T-helper 2 cell treated with Interferon-gamma antibody and Interleukin-4, amounts not matched to agents 100 ng/mL and 5 ng/mL, for 36 hours (primary cell): ENCODE results near the gene CYTH1. TPM values are rescaled to one million over a fixed set of nuclear protein-coding genes. Genes with fewer than 3 reads are reported as not detected.

ENCODE experiments used
- intact Hi-C: fragments of 100-400 bp; cut with micrococcal nuclease; formaldehyde crosslinking; loops from one replicate; pipeline ENCODE4 v1.15.1; 2023
- total RNA-seq: library from RNA; stranded (reverse); gene quantifications from 2 replicates; pipeline ENCODE4 v1.2.3, GENCODE V29; 2022

Gene CYTH1
- total RNA-seq, 1 donor from 2014 or later: 182 TPM

- intact Hi-C loops: loop anchor here (5.0 kb wide), 1 partner anchor 292 kb away; no protein-coding TSS in a partner anchor
Observed at GRCh38 chr17:78789149-78789662, 7.1 kb upstream of the CYTH1 start.

- intact Hi-C loops: loop anchor here (5.0 kb wide), 1 partner anchor 291 kb away; no protein-coding TSS in a partner anchor
Observed at GRCh38 chr17:78788451-78788850, 6.4 kb upstream of the CYTH1 start.

- intact Hi-C loops: loop anchor here (5.0 kb wide), 1 partner anchor 290 kb away; no protein-coding TSS in a partner anchor
Observed at GRCh38 chr17:78787444-78787843, 5.4 kb upstream of the CYTH1 start.

GRCh38 chr17:78785663-78786057, 3.6 kb upstream of the CYTH1 start:
- intact Hi-C loops: loop anchor here (5.0 kb wide), 1 partner anchor 288 kb away; no protein-coding TSS in a partner anchor

- intact Hi-C loops: loop anchor here (5.0 kb wide), 1 partner anchor 288 kb away; no protein-coding TSS in a partner anchor
Observed at GRCh38 chr17:78785011-78785662, 3.1 kb upstream of the CYTH1 start.

- intact Hi-C loops: loop anchor here (5.0 kb wide), 1 partner anchor 427 kb away; no protein-coding TSS in a partner anchor
Observed at GRCh38 chr17:78784352-78784751, 2.3 kb upstream of the CYTH1 start.

GRCh38 chr17:78783711-78784324, 1.7 kb upstream of the CYTH1 start:
- intact Hi-C loops: loop anchor here (5.0 kb wide), 1 partner anchor 427 kb away; no protein-coding TSS in a partner anchor

- intact Hi-C loops: loop anchor here (5.0 kb wide), 1 partner anchor 424 kb away; no protein-coding TSS in a partner anchor
Observed at GRCh38 chr17:78781104-78781892, 775 bp downstream of the CYTH1 start.

GRCh38 chr17:78780335-78780734, 1.7 kb downstream of the CYTH1 start:
- intact Hi-C loops: loop anchor here (5.0 kb wide), 1 partner anchor 423 kb away; no protein-coding TSS in a partner anchor

DNA sequence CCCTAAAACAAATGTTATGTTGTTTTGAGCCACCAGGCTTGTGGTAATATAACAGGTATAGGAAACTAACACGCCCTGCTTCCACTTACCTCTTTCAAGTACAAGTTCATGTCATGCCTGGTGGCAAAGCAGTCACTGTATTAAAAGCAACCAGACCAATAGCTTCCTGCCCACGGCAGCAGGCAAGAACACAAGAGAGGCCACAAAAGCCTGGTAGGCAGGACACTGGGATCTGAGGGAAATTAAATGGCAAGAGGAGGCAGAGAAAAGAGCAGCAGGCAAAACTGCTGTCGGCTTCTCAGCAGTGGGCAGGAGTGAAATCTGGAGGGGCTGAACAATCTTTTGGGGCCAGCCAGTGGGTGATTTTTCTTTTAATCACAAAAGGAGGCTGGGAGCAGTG, 2.2 kb downstream of the CYTH1 start:
- intact Hi-C loops: loop anchor here (2.0 to 5.0 kb wide), 3 partner anchors 39 to 423 kb away; no protein-coding TSS in a partner anchor

DNA sequence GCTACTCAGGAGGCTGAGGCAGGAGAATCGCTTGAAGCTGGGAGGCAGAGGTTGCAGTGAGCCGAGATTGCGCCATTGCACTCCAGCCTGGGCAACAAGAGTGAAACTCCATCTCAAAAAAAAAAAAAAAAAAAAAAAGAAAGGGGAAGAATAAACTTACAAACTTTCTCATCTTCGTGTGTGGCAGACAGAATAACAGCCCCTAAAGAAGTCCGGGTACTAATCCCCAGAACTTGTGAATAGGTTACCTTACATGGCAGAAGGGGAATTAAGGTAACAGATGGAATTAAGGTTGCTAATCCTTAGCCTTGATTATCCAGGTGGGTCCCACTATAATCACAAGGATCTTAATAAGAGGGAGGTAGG, 2.8 kb downstream of the CYTH1 start:
- intact Hi-C loops: loop anchor here (2.0 to 5.0 kb wide), 2 partner anchors 40 to 42 kb away; no protein-coding TSS in a partner anchor

- intact Hi-C loops: loop anchor here (2.0 to 5.0 kb wide), 2 partner anchors 41 kb away; no protein-coding TSS in a partner anchor
Observed at GRCh38 chr17:78777881-78778280, 4.2 kb downstream of the CYTH1 start.

DNA sequence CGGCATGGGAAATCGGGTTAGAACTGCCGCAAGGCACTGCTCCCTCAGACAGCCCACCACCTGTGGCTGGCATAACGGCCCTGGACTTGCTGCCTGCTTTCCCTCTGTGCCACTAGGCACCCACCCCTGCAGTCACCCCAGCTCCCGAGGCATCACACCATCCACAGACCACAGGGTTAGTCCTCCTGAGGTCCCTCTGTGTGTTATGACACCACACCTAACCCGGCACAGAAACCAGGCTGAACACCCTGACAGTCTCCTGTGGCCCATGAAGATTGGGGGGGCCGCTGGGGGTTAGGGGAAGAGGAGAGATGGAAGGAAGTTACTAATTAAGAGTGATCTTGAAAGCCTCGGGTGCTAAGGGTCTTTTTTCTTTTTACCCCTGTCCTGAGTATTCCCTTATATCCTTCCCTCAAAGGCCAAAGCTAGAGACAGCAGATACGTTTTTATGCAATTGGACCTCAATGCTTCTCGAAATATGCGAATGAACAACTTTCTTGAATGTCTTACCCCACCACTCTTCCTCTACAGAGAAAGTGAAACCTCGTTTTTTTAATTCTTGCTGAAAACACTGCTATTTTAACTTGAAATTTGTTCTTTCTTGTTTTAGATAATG, 7.0 kb downstream of the CYTH1 start:
- intact Hi-C loops: loop anchor here (5.0 kb wide), 1 partner anchor 38 kb away; no protein-coding TSS in a partner anchor

DNA sequence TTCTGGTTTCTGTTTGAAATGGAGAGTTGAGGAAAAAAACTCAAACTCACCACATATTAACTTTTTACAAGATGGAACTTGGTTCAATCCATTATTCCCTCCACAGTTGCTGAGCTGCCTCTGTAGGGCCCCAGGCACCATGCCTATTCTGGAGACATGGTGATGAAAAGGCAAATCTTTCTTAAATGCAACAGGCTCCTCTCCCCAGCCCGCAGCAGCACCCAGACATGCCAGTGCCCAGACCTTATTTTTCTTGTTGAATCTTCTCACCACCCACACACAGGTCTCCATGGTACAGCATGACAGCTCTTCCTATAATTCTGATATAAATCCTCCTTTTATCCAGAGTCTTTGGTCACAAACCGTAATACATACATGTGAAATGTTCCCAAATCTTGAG, 7.6 kb downstream of the CYTH1 start:
- intact Hi-C loops: no loop called here

GRCh38 chr17:78771758-78772382, 10.2 kb downstream of the CYTH1 start:
- intact Hi-C loops: loop anchor here (1.0 kb wide), 1 partner anchor 13 kb away; no protein-coding TSS in a partner anchor

DNA sequence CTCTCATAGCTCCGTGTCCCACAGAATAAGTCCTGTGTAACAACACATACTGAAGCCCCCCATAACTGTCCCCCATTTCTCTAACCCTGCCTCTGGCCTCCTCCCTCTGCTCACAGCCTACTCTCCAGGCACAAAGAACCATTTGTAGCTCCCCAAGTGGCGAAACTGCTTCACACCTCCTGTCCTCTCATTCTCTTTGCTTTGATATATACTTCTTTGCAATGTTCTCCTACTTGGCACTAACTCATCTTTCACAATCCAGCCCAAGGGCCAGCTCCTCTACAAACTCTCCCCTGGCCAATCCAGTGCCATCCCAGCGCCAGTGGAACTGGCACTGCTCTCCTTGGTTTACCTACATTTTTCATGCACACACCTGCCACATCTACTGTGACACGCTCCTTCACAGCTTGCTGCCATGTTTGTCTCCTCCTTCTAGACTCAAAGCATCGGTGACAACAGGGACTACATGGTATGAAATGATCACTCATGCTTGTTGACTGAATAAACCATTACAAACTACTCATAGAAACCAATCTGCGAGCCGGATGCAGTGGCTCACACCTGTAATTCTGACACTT, 12.8 kb downstream of the CYTH1 start:
- intact Hi-C loops: no loop called here

- intact Hi-C loops: no loop called here
Observed at GRCh38 chr17:78767806-78768205, 14.3 kb downstream of the CYTH1 start.

DNA sequence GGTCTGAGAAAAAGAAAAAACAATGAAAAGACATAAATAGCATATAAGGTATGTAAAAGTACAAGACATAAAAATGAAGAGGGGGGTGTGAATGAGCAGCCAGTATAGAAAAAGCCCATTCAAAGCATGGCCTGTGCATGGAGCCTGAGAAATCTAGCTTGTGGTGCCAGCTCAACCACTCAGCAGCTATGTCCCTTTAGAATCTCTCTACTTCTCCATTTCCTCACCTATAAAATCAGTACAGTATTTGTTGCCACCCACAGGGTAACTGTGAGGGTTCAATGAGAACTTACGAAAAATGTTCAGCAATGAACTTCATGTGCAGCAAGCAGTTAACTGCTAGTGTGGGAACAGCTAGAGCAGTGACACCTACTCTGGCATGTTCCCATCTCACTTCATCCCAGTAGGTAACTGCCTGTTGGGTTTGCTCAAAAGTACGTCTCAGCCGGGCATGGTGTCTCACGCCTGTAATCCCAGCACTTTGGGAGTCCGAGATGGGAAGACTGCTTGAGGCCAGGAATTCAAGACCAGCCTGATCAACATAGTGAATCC, 15.3 kb downstream of the CYTH1 start:
- intact Hi-C loops: no loop called here

DNA sequence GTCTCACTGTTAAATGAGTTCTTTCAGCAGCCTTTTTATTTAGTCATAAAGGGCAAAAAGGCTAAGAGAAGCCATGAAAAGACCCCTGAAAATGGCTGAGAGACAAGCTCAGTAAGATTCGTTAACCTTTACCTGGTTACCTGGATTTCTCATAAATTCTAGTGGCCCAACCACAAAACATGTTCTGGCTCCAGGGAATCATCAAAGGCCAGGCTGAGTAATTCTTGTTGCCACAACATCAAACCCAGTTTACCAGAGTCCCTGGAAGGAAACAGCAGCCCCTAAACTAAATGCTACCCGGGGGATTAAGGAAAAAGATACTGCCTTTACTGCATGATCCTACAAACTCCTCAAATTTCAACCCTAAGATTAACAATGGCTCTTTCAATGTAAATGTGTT, 15.8 kb downstream of the CYTH1 start:
- intact Hi-C loops: no loop called here

DNA sequence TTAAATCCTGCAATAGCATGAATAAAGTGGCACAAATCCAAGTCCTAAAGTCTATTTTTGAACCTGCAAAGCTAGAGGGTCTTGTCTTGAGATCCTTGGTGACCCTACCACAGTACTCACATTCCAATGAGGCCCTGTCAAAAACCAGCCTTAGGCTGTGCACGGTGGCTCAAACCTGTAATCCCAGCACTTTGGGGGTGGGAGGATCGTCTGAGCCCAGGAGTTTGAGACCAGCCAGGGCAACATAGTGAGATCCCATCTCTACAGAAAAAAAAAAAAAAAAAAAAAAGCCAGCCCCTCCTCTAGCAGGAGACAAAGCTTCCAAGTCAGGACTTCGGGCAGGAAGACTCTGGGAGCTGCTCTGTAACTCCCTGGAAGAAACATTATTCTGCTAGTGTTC, 16.3 kb downstream of the CYTH1 start:
- intact Hi-C loops: no loop called here
